GM20431 (cell line): ENCODE measurements around the gene SNX5.

ENCODE experiments used
- in situ Hi-C: fragments of 300-500 bp; cut with MseI, MboI; formaldehyde crosslinking; loops from one replicate; pipeline ENCODE4 v1.15.0; 2020; ENCODE audit warnings: low sequenced_read_pairs; ENCODE audit not compliant: unreplicated experiment

Gene SNX5

DNA sequence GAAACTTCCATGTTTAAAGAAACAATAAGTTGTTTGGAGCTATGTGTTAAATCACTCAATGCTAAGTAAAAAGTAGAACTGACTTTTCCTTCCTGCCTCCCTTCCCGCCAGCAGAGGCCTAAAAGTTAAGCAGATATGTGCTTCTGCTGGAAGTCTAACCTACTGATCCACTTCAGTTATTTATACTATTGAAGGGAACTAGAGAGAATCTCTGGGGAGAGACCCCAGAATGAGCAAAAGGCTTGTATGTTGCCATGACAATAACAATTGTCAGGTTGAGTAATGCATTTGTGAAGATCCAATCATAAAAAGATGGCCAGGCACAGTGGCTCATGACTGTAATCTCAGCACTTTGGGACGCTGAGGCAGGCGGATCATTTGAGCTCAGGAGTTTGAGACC is 25.0 kb upstream of the SNX5 start:
- in situ Hi-C loops = no loop called here

DNA sequence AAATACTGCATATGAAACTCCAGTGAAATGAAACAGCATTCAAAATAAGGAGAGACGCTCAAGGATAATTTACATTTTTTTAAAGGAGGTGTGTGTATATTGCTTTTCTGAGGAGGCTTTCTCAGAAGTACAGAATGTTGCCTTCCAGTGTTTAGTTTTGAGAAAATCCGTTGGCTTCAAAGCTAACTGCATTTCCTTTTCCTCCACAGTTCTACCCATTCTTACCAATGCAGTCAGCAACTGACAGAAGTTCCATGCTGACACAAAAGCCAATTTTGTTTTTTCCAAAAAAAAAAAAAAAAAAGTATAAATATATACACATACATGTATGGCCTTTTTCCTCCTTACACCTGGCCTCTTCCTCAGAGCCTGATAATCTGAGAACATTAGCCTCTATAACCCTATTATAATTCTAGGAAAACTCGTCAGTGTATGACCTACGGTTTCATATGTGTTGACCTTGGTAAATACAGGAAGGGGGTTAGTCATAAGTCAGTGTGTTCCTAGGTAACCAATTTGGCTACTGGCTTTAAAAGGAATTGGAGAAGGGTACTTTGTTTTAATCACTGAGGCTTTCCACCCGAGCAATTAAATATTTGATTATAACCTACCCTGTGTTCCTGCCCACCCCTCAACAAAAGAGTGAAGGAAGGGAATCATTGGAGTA is 24.4 kb upstream of the SNX5 start:
- in situ Hi-C loops = no loop called here

DNA sequence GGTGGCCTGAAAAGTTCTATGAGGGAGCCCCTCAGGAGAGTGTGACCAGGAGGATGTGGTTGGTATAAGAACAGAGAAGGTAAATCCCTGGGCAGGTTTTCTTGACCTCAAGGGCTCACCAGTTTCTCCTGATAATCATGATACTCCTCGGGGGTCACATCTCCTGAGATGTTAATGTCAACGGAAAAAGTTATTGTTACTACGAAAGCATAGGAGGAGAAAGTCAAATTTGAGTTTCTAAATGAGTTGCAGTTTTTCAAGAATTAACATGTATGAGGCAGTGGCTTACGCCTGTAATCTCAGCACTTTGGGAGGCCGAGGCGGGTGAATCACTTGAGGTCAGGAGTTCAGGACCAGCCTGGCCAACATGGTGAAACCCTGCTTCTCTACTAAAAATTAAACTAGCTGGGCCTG is 23.6 kb upstream of the SNX5 start:
- in situ Hi-C loops = no loop called here

DNA sequence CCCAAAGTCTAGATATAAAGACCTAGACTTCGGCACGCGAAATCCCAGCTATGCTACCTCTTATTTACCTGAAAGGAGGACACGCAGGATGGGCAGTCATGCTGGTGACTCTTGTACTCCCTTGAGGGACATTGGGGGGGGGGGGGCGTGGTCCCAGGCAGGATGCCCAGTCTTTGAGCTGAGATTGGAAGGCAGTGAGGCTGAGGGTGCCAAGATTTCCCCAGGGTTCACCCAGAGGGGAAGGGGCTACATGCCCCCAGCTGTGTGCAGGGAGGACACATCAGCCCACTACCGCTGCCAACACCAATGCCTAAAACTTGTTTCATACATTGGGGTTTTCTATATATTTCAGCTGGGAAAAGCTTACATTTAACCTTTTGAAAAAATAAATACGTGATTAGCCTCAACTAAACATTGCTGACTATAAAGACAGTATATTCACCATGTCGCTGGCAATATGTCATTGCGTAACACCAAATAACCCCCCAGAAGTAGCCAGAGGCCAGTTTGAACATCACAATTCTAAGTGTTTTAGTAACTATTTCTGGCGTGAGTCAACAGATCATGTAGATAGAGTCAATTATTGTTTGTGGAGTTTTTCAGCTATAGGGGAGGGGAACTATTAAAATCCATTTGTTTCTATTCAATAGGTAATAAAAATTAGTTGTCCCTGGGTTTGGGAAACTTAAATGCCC is 21.8 kb upstream of the SNX5 start:
- in situ Hi-C loops = no loop called here

DNA sequence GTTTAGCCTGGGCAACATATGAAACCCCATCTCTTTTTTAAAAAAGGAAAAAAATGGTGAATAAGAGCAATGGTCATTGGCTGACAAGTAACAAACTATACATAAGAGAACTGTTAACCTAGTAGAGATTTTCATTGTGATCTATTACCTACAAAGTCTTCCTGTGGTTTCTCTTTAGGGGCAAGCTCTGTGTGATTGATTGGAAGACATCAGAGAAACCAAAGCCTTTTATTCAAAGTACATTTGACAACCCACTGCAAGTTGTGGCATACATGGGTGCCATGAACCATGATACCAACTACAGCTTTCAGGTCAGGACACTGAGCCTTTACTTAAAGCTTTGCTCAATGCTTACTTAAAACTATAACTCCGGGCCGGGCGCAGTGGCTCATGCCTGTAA is 19.4 kb upstream of the SNX5 start:
- in situ Hi-C loops = no loop called here

DNA sequence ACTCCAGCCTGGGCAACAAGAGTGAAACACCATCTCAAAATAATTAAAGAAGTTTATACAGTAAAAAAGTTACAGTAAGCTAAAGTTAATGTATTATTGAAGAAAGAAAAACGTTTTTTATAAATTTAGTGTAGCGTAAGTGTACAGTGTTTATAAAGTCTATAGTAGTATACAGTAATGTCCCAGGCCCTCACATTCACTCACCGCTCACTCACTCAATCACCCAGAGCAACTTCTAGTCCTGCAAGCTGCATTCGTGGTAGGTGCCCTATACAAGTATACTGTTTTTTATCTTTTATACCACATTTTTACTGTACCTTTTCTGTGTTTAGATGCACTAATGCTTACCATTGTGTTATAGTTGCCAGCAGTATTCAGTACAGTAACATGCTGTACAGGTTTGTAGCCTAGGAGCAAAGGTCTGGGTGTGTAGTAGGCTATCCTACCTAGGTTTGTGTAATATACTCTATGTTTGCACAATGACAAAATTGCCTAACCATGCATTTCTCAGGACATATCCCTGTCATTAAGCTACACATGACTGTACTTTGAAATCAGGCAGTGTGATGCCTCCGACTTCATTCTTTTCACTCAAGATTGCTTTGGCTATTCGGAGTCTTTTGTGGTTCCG is 16.9 kb upstream of the SNX5 start:
- in situ Hi-C loops = no loop called here

DNA sequence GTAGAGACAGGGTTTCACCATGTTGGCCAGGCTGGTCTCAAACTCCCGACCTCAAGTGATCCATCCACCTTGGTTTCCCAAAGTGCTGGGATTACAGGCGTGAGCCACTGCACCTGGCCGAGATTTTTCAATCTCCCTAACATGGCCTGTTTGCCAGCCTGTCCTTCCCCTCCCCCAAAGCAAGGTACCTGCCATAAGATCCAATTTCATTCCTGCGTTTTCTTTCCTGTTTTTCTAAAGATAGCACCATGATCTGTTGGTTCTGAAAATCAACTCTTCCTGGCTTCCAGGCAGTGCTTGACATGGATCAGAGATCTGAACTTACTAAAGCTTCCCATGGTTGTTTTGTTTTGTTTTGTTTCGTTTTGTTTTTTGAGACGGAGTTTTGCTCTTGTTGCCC is 7.7 kb upstream of the SNX5 start:
- in situ Hi-C loops = no loop called here

DNA sequence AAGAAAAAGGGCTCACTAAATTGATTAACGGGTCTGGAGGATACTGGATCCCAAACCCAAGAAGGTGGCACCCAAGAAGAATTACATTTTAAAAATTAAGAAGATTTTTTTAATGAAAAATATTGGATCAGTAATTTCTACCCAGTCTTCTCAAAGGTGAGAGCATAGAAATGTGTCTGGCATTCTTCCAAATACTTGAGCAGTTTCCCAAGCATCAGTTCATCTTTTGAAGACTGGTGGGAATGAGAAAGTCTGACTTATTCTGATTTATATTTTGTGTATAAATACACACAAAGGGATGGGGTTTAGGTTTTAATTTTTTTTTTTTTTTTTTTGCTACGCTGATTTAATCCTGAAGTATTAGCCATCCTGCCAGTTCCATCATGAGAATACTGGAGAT is 3.5 kb upstream of the SNX5 start:
- in situ Hi-C loops = no loop called here

DNA sequence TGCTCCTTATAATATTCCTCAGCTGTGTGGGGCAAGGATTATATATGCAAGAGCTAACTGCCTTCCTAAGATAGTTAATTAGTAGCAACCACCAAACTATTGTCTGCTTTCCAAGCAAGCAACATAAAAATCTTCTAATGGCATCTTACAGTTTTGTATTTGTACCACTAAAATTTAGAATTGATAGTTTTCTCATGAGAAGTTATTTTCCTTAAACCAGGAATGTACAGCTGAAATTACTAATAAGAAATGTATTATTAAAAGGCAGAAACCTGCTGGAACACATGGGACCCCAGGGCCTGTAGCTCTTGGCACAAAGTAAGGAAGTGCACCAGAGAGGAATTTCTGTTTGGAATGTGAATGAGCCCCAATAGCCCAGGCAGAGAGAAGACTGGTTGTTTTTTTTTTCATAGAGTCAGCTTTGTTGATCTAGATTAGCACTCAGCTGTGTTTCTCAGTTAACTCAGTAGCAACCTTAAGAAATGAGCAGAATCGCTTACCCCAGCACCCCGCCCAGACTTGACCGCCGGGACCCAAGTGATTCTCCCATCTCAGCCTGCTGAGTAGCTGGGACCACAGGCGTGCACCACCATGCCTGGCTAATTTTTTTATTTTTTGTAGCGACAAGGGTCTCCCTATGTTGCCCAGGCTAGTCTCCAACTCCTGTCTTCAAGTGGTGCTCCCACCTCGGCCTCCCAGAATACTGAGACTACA is 2.9 kb upstream of the SNX5 start:
- in situ Hi-C loops = no loop called here

DNA sequence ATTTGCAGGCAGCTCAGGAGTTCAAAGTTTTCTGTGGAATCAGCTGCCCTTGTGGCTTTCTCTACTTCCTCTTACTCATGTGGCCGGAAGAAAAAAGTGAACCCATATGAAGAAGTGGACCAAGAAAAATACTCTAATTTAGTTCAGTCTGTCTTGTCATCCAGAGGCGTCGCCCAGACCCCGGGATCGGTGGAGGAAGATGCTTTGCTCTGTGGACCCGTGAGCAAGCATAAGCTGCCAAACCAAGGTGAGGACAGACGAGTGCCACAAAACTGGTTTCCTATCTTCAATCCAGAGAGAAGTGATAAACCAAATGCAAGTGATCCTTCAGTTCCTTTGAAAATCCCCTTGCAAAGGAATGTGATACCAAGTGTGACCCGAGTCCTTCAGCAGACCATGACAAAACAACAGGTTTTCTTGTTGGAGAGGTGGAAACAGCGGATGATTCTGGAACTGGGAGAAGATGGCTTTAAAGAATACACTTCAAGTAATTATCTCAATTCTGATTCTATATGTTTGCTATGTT is 1.4 kb upstream of the SNX5 start:
- in situ Hi-C loops = no loop called here

DNA sequence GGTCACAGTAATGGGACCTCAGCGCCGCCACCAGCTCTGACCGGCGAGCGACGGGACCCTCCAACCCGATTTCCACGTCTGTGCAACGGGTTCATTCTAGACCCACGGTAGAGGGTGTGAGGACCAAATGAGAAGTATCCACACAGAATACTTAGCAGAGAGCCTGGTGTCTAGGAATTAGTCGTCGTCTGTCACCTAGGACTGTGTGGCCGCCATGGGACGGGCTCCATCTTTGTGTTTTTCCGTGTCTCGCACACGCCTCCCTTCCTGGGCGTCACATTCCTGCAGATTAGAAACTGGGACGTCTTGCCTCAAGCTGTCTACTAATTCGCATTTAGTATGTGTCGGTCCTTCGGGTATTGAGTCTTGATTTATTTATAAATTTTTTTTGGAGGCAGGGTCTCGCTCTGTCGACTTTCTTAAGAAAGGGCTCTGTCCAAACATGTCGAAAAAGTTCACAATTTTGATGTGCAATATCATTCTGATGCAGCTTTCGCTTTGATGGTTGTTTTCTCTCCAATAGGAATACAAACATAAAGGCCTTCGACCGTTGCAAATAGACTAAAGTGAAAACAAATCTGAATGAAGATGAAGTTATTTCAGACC is 787 bp upstream of the SNX5 start:
- in situ Hi-C loops = no loop called here

DNA sequence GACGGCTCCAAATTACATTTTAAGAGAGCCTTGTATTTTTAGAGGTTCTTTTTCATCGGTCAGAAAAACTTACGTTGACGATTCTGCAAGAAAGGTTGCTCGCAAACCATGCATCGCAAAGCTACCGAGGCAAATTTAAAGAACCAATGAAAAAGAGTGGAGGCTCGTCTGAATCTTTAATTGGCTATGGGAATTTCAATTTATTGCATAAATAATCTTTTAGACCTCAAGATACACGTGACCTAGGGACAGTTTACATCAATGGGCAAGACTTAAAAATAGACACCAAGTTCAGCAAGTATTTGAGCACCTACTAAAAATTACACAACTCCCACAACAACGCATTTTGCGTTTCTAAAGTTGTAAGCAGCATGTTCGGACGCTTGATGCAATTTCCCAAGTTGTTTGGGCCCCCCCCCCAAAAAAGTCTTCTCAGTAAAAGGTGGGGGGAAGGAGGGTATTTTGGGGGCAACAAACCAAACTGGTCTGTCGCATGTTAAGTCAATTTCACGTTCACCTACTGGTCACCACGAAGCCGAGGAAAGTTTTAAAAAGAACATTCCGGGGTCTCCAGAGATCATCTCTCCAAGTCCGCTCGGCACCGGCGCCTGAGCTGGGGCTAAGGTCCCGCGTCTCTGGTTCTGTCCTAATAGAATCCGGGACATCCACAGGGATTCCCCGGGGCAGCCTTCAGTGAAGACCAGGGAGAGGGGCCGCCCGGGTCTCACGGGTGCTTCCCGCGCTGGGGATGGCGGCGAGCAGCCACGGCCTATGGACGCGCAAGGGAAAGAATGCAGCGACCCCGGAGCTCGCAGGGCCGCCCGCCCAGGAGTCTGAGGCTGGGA is 851 bp downstream of the SNX5 start:
- in situ Hi-C loops = no loop called here

DNA sequence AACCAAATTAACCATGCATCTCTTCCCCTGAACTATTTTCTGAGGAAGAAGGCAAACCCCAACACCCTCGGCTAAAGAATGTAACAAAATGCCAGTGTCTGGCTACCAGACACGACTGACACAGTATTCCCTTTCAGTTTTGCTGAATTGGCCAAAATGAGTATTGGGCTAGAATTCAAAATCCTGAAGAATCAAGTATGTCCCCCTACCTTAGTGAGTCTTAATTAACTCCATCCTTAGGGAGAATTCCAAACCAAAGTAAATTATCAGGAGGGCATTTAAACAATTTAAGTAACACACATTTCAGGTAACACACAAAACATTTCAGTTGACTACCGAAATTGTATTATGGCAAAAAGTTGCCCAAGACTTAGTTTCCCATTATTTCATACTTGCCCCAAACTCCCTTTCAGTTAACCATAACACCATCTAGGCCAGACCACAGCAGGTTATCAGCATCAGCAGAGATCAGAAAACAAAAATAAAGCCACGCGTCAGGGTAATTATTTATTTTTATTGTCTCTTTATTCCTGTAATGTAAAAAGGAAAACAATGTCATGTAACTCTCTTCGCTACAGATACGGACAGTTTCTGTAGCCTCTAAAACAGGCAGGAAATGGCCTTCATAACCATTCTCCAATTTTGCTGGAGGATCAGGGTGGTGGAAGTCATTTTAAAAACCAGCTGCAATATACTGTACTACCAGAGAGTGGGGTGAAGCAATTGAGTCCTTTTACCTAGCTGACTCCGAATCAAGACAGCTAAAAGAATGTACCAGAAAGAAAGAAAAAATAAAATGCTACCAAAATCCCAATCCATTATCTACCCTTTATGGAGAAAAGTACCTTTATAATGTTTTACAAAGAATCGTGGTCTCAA is 1.9 kb downstream of the SNX5 start:
- in situ Hi-C loops = no loop called here

DNA sequence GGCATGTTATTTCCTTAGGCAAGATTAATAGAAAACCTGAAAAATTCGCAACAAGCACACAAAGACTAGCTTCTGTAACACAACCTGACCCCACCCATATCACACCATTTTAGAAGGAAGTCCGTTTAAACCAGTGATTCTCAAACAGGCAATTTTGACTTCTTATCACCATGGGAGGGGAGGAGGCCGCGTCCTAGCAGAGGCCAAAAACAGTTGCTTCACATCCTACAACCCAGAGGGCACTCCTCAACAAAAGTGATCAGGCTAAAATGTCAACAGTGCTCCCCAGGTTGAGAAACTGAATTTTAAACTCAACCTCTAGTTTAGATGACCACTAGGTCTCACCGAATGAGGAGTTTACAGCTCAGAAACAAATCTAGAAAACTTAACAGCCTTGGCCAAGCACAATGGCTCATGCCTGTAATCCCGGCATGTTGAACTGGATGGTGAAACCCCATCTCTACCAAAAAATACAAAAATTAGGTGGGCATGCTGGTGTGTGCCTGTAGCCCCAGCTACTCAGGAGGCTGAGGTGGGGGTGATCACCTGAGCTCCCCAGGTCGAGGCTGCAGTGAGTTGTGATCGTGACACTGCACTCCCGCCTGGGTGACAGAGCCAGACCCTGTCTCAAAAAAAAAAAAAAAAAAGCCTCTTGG is 3.4 kb downstream of the SNX5 start:
- in situ Hi-C loops = no loop called here

DNA sequence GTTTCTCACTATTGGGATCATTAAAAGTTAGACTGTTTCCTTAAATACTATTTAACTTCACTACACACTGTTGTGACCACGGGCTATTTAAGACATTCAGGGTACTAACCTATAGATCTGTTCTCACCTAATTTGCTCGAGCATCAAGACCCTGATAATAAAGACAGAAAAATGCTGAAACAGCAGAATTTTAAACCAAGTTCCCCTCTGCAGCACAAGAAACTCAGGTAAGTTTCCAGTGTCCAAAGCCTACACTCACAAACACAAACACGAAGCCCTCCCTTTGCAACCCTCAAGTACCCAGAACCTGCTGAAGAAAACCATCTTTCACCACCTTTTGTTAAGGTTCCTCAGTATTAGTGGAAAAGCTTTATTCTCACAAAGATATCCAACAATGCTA is 4.0 kb downstream of the SNX5 start:
- in situ Hi-C loops = no loop called here

DNA sequence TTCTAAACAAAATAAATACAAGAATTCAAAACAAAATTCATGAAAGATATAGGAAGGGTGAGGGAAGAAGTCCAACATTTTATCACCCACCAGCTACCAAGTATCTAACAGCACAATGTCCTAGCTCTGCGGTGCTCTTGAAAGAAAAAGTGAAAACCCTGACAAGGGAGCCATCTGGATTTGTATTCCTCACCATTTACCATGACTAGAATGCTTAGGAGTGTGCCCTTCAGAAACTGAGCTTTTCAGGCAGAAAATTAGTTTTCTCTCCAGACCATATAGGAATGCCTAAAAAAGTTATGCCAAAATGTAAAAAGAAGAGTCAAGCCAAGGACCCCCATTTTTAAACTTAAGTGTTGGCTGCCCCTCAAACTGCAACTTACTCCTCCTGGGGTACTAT is 4.5 kb downstream of the SNX5 start:
- in situ Hi-C loops = no loop called here

DNA sequence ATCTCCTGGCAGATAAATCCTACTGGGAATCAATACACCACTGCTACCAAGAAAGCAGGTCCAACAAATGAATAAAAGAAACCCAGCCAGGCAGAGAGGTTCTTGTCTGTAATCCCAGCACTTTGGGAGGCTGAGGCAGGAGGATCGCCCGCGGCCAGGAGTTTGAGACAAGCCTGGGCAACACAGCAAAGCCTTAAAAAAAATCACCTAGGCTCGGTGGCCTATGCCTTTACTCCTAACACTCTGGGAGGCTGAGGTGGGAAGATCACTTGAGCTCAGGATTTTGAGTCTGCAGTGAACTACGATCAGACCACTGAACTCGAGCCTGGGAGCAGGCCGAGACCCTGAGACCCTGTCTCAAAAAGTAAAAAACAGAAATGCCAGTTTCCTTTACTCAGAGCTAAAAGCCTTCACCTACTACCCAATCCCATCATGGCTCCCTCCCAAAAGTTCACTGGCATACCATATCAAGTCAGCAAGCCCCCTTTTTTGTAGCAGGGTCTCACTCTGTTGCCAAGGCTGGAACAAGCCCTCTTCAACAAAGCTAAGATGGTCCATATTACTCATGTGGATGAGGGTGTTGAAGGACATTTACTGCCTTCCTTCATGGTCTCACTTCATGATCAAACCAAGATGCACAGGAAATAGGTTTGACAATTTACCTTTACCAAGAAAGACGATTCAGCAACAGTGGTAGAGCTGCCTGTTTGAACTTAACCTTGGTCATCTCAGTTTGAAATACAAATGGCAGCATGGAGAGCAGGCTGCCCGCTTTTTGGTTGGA is 5.3 kb downstream of the SNX5 start:
- in situ Hi-C loops = no loop called here
